ENCODE measurements around the gene HIP1. TPM values are rescaled to one million over a fixed set of nuclear protein-coding genes. Genes with fewer than 3 reads are reported as not detected.

Gene HIP1
- total RNA-seq, 1 experiment from 2014 or later: 11.1 TPM

- intact Hi-C loops (cut with micrococcal nuclease): loop anchor here (10.0 kb wide), 1 partner anchor 114 kb away; no protein-coding TSS in a partner anchor
- Mint-ChIP-seq H3K27me3 (ENCODE audit: insufficient read depth, unreplicated experiment) (no peaks in the 10 kb centered on the region), H3K9me3 (ENCODE audit: unreplicated experiment) (no peaks in the 10 kb centered on the region), H3K36me3 (ENCODE audit: insufficient read depth, unreplicated experiment) (no peaks in the 10 kb centered on the region), H3K4me3 (ENCODE audit: unreplicated experiment) (peak overlapping the region; percentile 70), H3K27ac (ENCODE audit: low read depth, unreplicated experiment) (no peak overlapping the region), H3K4me1 (ENCODE audit: insufficient read depth, unreplicated experiment) (peaks cover 6% of the 10 kb centered on the region)
- TF ChIP-seq CTCF (IDR thresholded peaks at IDR 0.05; ENCODE audit: unreplicated experiment): no peak
- DNase-seq (ENCODE audit: unreplicated experiment): peak; percentile 32
- CTCF ChIA-PET: no interaction called here
- POLR2A ChIA-PET: no interaction called here
- BruUV-seq (replicated peaks): no TSS peak
These were observed 99.5 kb downstream of the HIP1 start for GRCh38 chr7:75639071-75639885.

- Mint-ChIP-seq H3K27me3 (ENCODE audit: insufficient read depth, unreplicated experiment) (no peaks in the 10 kb centered on the region), H3K27ac (ENCODE audit: low read depth, unreplicated experiment) (no peak overlapping the region), H3K9me3 (ENCODE audit: unreplicated experiment) (no peaks in the 10 kb centered on the region), H3K4me3 (ENCODE audit: unreplicated experiment) (peak overlapping the region; percentile 70), H3K36me3 (ENCODE audit: insufficient read depth, unreplicated experiment) (no peaks in the 10 kb centered on the region), H3K4me1 (ENCODE audit: insufficient read depth, unreplicated experiment) (peaks cover 6% of the 10 kb centered on the region)
- BruUV-seq (replicated peaks): no TSS peak
- ChIA-PET POLR2A (no interaction called here), CTCF (no interaction called here)
- intact Hi-C loops (cut with micrococcal nuclease): loop anchor here (10.0 kb wide), 1 partner anchor 114 kb away; no protein-coding TSS in a partner anchor
- peak; percentile 52 for DNase-seq (ENCODE audit: unreplicated experiment)
- TF ChIP-seq CTCF (IDR thresholded peaks at IDR 0.05; ENCODE audit: unreplicated experiment): no peak
These were observed 100.1 kb downstream of the HIP1 start for GRCh38 chr7:75638594-75639070.

- CTCF ChIA-PET: no interaction called here
These were observed 100.7 kb downstream of the HIP1 start for GRCh38 chr7:75637854-75638593.

More at GRCh38 chr7:75637854-75638593, 100.7 kb downstream of the HIP1 start:
- H3K4me3 Mint-ChIP-seq (ENCODE audit: unreplicated experiment): peak overlapping the region; percentile 70
- no peaks in the 10 kb centered on the region for H3K36me3 Mint-ChIP-seq (ENCODE audit: insufficient read depth, unreplicated experiment)
- no peaks in the 10 kb centered on the region for H3K27me3 Mint-ChIP-seq (ENCODE audit: insufficient read depth, unreplicated experiment)
- TF ChIP-seq CTCF (IDR thresholded peaks at IDR 0.05; ENCODE audit: unreplicated experiment): no peak
- no peak overlapping the region for H3K27ac Mint-ChIP-seq (ENCODE audit: low read depth, unreplicated experiment)
- H3K9me3 Mint-ChIP-seq (ENCODE audit: unreplicated experiment): no peaks in the 10 kb centered on the region
- DNase-seq (ENCODE audit: unreplicated experiment): no peak
- intact Hi-C loops (cut with micrococcal nuclease): loop anchor here (10.0 kb wide), 1 partner anchor 113 kb away; no protein-coding TSS in a partner anchor
- no TSS peak for BruUV-seq (replicated peaks)
- POLR2A ChIA-PET: no interaction called here
- peaks cover 6% of the 10 kb centered on the region for H3K4me1 Mint-ChIP-seq (ENCODE audit: insufficient read depth, unreplicated experiment)

All from MCF 10A (cell line).